SIG-M5 (cell line): Measurements from ENCODE around the gene PTPN1.
"Not testable (repeated sequence)": the region's sequence is repeated elsewhere in the genome, so short reads cannot be mapped to it uniquely, and the experiment has no call there.

Experiments used
- DNase-seq: peaks from one replicate; lab custom pipeline; 2025; lab: John Stamatoyannopoulos, UW

The PTPN1 gene

GRCh38 chr20:50532221-50532620 lies 22.0 kb downstream of the PTPN1 start:
- DNase-seq = no peak

- no peak for DNase-seq
Measured at GRCh38 chr20:50533061-50533460, 22.9 kb downstream of the PTPN1 start.

DNA sequence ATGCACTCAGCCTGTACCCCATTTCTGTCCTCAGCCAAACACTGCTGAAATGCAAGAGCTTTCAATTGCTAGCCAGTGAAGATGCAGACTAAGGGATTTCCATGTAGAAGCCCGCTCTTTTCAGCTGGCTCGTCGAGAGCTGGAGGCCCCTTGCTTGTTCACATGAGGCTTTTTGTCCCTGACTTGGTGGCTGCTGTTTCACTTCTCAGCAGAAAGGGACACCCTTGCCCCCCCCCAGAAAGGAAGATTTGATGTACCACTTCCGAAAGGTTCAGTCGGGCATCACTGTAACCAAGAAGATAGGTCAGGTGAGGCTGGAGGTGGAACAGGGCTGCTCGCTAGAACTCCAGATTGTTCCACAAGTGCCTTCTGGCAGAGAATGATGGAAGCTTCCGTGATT lies 23.3 kb downstream of the PTPN1 start:
- no peak for DNase-seq

DNA sequence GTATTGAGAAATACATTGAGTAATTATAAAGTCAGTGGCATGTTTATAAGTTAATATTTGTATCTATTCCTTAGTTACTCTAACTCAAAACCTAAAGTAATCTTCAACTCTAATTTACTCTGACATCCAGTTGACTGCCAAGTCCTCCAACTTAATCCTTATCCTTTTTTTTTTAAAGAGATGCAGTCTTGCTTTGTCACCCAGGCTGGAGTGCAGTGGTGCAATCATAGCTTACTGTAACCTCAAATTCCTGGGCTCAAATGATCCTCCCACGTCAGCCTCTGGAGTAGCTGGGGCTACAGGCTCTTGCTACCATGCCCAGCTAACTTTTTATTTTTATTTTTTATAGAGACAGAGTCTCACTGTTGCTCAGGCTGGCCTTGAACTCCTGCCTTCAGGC lies 24.4 kb downstream of the PTPN1 start:
- no peak for DNase-seq

GRCh38 chr20:50535162-50535561 lies 25.0 kb downstream of the PTPN1 start:
- no peak for DNase-seq

DNA sequence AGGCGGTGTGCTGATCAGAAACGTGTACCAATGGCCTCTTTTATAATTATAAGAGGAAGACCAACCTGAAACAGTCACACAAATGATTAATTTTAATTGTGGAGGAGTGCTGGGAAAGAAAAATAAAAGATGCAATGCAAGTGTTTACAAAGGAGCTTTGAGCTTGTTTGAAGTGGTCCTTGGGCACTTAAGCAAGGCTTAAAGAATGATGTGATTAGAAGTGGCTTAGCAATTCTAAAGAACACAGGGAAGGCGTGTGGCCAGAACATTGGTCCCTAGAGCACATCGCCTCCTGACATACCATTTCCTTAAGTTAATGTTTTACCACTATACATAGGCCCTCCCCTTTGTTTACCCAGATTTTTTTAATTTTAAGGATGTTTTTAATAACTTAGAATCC lies 26.1 kb downstream of the PTPN1 start:
- DNase-seq = no peak

DNA sequence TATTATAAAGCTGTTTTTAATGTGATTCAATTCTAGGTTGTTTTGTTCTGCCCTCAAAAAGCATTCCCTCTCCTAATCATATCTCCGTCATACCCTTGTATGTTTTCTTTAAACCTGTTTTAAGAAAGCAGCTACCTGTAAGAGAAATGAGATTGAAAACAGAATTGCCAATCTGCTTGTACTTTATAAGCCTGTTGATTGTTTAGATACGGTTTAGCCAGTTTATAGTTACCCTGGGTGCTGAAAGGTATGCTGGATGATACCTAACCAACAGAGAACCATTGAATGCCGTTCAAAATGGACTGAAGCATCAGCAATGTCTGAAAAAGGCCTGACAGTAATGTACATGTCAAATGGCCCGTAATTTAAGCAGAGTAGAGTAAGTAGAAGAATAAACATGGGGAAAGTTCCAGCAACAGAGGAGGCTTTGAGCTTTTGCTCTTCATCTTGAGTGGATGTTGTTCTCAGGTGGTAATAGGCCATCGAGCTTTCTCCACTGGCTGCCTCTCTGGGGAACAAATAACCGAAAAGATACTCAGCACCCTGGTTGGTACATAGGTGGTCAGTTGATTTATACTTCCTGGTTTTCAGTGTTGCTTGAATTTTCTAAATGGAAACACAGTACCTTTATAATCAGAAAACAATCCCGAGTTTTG lies 27.5 kb downstream of the PTPN1 start:
- no peak for DNase-seq

GRCh38 chr20:50538276-50538675 lies 28.1 kb downstream of the PTPN1 start:
- no peak for DNase-seq

- DNase-seq = not testable (repeated sequence)
Measured at GRCh38 chr20:50539798-50540197, 29.6 kb downstream of the PTPN1 start.

DNA sequence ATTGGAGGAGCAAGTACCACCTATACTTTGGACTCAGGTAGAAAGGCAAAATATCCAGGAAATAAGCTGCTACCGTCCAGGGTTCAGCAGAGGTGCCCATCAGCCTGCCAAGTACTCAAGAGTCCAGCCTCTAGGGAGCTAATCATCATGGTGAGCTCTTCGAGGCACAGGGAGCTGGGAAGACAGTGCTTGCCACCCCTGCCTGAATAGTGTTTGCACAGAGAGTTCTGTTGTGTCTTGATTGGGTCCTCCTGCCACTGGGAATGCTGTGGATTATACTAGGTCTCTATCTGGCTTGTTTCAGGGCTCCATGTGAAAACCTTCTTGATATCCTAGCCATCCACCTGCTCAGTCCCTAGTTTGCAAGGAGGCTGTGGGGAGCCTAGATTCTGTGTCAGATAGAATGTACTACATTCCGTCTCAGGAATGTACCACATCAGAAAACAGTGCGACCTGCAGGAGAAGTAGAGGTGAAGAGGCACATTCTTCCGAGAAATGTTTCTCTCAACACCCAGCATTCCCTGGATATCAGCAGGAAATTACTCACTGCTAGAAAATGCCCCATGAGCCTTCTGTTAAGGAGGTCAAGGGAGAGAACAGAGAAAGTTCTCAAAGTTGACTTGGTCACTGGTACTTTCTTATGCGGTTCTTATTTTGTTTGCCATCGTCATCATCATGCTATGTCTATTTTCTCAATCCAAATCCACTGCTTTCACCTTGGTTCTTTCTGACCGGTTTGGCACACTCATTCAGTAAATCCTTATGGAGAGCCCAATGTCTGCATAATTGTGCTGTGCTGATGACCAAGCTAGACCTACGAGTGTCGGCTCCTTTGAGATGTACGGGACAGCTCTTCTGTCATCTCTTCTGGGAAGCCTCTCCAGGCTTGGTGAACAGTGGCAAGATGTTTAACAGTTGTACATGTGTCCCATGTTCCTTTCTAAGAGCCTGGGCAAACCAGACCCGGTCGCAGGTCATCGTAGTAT lies 30.7 kb downstream of the PTPN1 start:
- DNase-seq = no peak

- no peak for DNase-seq
Measured at GRCh38 chr20:50541606-50542041, 31.4 kb downstream of the PTPN1 start.

DNA sequence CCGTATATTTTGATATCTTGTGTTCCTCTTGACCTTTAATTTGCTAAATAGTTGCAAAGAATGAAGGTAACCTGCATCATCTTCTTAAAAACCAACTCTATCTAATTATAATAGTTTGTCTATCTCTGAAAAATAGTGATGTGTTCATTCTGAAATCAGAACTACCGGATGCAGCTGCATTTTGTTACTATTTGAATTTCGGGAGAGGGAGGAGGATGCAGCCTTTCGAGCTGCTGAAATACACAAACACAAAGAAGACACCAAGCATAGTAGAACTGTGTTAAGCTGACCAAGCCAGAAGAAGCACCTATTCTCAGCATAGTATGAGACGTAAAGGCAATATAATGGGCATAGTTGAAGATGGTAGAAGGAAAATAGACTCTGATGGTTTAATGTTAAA lies 33.1 kb downstream of the PTPN1 start:
- no peak for DNase-seq

- DNase-seq = no peak
Measured at GRCh38 chr20:50545126-50545525, 34.9 kb downstream of the PTPN1 start.

DNA sequence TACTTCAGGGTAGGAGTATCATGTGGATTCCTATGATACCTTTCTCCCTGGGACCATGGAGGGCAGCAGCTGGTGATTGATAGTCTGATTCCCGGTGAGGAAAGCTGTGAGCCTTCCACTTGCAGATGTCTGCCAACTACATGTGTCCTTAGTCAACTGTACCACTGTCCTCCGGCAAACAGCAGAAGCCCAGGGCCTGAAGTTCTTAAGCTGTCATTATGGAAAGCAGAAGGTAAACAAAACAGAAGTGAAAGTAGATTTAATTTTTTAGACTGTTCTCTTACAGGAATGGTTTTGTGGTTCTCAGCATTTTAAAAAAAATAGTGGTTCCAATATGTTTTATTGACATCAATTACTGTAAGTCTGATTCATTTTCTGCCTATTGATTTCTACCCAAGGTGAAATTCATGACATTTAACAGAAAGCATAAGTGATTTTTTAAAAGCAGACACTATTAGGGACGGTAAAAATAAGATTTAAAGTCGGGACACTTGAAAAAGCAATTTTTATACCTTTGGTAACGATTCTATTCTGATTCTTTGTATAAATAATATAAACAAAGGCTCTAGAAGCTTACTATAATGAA lies 36.6 kb downstream of the PTPN1 start:
- peak; percentile 46 for DNase-seq

DNA sequence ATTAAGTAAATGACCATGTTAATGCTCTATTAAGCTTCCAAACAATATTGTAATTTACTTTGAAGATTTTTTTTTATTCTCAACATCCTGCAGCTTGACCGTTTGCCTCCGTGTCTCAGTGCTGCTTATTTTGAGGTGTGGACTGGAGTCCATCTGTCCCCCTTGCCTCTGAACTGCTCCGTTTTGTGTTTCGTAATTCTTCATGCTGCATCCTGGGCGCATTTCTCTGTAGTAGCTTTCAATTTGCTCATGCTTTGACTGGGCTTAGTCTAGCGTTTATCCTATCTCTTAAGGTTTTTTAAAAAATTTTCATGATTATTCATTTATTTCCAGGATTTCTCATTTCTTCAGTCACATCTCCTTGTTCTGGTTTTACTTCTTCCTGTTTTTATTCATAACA lies 37.8 kb downstream of the PTPN1 start:
- no peak for DNase-seq

- DNase-seq = no peak
Measured at GRCh38 chr20:50548396-50548795, 38.2 kb downstream of the PTPN1 start.

- DNase-seq = no peak
Measured at GRCh38 chr20:50550531-50550930, 40.3 kb downstream of the PTPN1 start.

GRCh38 chr20:50551288-50551687 lies 41.1 kb downstream of the PTPN1 start:
- DNase-seq = no peak

GRCh38 chr20:50552979-50553378 lies 42.8 kb downstream of the PTPN1 start:
- DNase-seq = no peak

- no peak for DNase-seq
Measured at GRCh38 chr20:50554694-50555579, 44.8 kb downstream of the PTPN1 start.

GRCh38 chr20:50555662-50556061 lies 45.5 kb downstream of the PTPN1 start:
- DNase-seq = no peak
